Smooth muscle cell (in vitro differentiated cells): ENCODE results near the gene PARP8. TPM values are rescaled to one million over a fixed set of nuclear protein-coding genes. Genes with fewer than 3 reads are reported as not detected.

Experiments used
- DNase-seq: peaks from one replicate; lab custom pipeline; 2025; ENCODE audit not compliant: unreplicated experiment; lab: John Stamatoyannopoulos, UW
- H2AFZ ChIP-seq: fragments of 200-600 bp; sonication (generic); 2 replicates; pipeline ENCODE4 v1.6.0; 2016; ENCODE audit warnings: antibody characterized with exemption, low read depth, mild to moderate bottlenecking
- H3F3A ChIP-seq: fragments of 200-600 bp; sonication (generic); 2 replicates; pipeline ENCODE4 v1.6.0; 2017; ENCODE audit warnings: antibody characterized with exemption, low read depth
- H3K27ac ChIP-seq: fragments of 200-600 bp; sonication (generic); 2 replicates; pipeline ENCODE4 v1.5.1; 2016; ENCODE audit warnings: low read depth, mild to moderate bottlenecking
- H3K27me3 ChIP-seq: fragments of 200-600 bp; sonication (generic); 2 replicates; pipeline ENCODE4 v1.6.1; 2016; ENCODE audit warnings: low read depth, mild to moderate bottlenecking
- H3K36me3 ChIP-seq: fragments of 200-600 bp; sonication (generic); 2 replicates; pipeline ENCODE4 v1.5.1; 2016; ENCODE audit warnings: low read depth
- H3K4me1 ChIP-seq: fragments of 200-600 bp; sonication (generic); 2 replicates; pipeline ENCODE4 v1.5.1; 2016; ENCODE audit warnings: low read depth
- H3K4me2 ChIP-seq: fragments of 200-600 bp; sonication (generic); 2 replicates; pipeline ENCODE4 v1.6.0; 2016; ENCODE audit warnings: mild to moderate bottlenecking
- H3K4me3 ChIP-seq: fragments of 200-600 bp; sonication (generic); 2 replicates; pipeline ENCODE4 v1.5.1; 2016; ENCODE audit warnings: mild to moderate bottlenecking
- H3K79me2 ChIP-seq: fragments of 200-600 bp; sonication (generic); 2 replicates; pipeline ENCODE4 v1.6.0; 2016; ENCODE audit warnings: low read depth, mild to moderate bottlenecking
- H3K9ac ChIP-seq: fragments of 200-600 bp; sonication (generic); 2 replicates; pipeline ENCODE4 v1.6.0; 2016; ENCODE audit warnings: low read depth
- H3K9me3 ChIP-seq: fragments of 200-600 bp; sonication (generic); replicated peaks from 2 replicates; pipeline ENCODE4 v1.5.1; 2016; ENCODE audit warnings: low read depth
- H4K20me1 ChIP-seq: fragments of 200-600 bp; sonication (generic); 2 replicates; pipeline ENCODE4 v1.6.0; 2016; ENCODE audit warnings: low read depth
- WGBS: methylation state at CpG from one replicate; pipeline ENCODE4 v1.1.7; 2016; ENCODE audit warnings: low lambda C conversion rate; 5-methylcytosine and 5-hydroxymethylcytosine counted together
- polyA plus RNA-seq: library from polyadenylated mRNA; unstranded; fragments of >200 nt; fragmentation: Nextera tagmentation; extraction: Ambion mirVana; gene quantifications from 2 replicates; pipeline ENCODE4 v1.2.1, GENCODE V29; 2016
- total RNA-seq: library from RNA; depleted of rRNA; stranded (reverse); fragments of >200 nt; gene quantifications from 2 replicates; pipeline ENCODE4 v1.2.3, GENCODE V29; 2014
- TF ChIP-seq, protein P1 (sequence below): fragments of 200-600 bp; sonication (generic); IDR thresholded peaks from 2 replicates; pipeline ENCODE4 v1.5.1; 2017; ENCODE audit warnings: borderline replicate concordance, mild to moderate bottlenecking, antibody characterized with exemption; ENCODE audit not compliant: insufficient read depth, poor library complexity, severe bottlenecking

The PARP8 gene
- total and polyA plus RNA-seq, 2 experiments from 2014 or later, result 13.6 to 36.2 TPM

DNA sequence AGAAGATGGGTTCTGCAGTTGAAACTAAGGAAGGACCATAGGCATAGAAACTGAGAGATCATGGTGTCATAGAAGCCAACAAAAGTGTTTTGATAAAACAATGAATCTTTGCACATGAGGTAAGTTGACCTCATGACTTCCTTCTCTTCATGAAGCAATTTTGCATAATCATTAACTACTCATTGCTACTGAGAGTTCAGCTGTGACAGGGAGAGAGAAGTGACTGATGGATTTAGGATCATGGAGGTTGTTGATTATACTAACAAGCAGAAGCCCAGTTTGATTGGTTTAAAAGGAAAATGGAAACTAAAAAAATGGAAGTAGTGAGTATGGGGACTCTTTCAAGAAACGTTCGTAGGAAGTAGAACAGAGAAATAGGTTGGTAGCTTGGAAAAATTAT lies 51.2 kb downstream of the PARP8 start:
- Histone ChIP-seq H3K4me1 (peaks cover 23% of the 10 kb centered on the region), H2AFZ (no peak overlapping the region), H3K79me2 (peaks cover 85% of the 10 kb centered on the region), H3K4me2 (no peak overlapping the region), H3K27me3 (no peaks in the 10 kb centered on the region), H3F3A (no peaks in the 10 kb centered on the region), H3K9me3 (no peaks in the 10 kb centered on the region), H3K36me3 (no peaks in the 10 kb centered on the region), H3K9ac (no peak overlapping the region), H3K4me3 (no peak overlapping the region), H4K20me1 (peaks cover 81% of the 10 kb centered on the region), H3K27ac (no peak overlapping the region)
- TF ChIP-seq, protein P1, sequence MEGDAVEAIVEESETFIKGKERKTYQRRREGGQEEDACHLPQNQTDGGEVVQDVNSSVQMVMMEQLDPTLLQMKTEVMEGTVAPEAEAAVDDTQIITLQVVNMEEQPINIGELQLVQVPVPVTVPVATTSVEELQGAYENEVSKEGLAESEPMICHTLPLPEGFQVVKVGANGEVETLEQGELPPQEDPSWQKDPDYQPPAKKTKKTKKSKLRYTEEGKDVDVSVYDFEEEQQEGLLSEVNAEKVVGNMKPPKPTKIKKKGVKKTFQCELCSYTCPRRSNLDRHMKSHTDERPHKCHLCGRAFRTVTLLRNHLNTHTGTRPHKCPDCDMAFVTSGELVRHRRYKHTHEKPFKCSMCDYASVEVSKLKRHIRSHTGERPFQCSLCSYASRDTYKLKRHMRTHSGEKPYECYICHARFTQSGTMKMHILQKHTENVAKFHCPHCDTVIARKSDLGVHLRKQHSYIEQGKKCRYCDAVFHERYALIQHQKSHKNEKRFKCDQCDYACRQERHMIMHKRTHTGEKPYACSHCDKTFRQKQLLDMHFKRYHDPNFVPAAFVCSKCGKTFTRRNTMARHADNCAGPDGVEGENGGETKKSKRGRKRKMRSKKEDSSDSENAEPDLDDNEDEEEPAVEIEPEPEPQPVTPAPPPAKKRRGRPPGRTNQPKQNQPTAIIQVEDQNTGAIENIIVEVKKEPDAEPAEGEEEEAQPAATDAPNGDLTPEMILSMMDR, result no peak
- no peak for DNase-seq
- WGBS, result 93% methylated on average over 2 of the region's 2 CpGs

DNA sequence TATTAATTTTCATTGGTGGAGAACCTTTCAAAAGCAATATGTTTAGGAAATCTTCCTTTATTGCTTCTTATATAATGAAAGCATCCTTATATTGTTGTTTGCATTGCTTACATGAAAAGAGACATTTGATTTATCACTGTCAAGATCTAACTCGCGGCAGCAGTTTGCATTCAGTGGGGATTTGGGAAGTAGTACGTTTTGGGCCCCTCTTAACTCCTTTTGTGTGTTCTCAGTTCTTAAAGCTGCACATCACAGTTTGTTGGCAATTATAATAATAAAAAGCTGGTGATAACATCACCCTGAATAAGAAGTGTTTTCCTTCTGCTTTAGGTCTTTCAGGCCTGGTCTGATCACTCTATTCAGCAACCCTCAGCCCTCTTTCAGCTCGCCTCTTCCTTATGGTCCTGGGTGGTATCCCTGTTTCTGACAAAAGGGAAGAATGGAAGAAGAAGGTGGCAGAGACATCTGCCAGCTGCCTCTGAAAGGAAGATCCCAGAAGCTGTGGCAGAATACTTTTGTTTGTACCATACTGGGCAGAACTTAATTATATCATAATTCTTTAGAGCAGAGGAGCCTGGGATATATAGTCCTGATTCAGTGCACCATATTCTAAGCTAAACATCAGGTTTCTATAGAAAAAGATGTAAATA lies 53.7 kb downstream of the PARP8 start:
- Histone ChIP-seq H2AFZ (no peak overlapping the region), H3K9ac (no peak overlapping the region), H3K36me3 (no peaks in the 10 kb centered on the region), H4K20me1 (peaks cover 79% of the 10 kb centered on the region), H3K4me2 (no peak overlapping the region), H3K4me3 (no peak overlapping the region), H3K79me2 (peaks cover 87% of the 10 kb centered on the region), H3K9me3 (no peaks in the 10 kb centered on the region), H3K27me3 (no peaks in the 10 kb centered on the region), H3K4me1 (peaks cover 13% of the 10 kb centered on the region), H3F3A (no peaks in the 10 kb centered on the region), H3K27ac (no peak overlapping the region)
- DNase-seq, result no peak
- TF ChIP-seq, protein P1, result no peak
- 67% methylated on average over 4 of the region's 4 CpGs for WGBS

DNA sequence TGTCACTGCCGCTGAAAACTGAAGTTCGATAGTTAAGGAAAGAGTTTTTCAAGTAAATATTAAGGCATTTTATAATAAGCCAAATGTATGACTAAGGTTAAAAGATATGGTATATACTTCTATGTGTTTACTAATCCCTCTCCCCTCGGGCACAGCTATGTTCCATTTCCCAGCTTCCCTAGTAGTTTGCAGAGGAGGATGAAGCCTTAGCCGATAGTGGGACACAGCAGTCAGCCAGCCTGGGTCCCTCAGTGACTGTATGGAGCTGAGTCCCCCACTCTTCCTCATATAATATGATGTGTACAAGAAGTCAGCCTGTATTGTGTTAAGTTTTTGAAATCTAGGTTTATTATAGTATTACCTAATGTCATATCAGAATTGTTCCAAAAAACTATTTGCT lies 55.8 kb downstream of the PARP8 start:
- H2AFZ ChIP-seq, result no peak overlapping the region
- no peaks in the 10 kb centered on the region for H3K9me3 ChIP-seq
- no peak overlapping the region for H3K9ac ChIP-seq
- peaks cover 89% of the 10 kb centered on the region for H3K79me2 ChIP-seq
- 81% methylated on average over 4 of the region's 4 CpGs for WGBS
- no peaks in the 10 kb centered on the region for H3K27me3 ChIP-seq
- no peak overlapping the region for H3K4me2 ChIP-seq
- H3K4me1 ChIP-seq, result peaks cover 16% of the 10 kb centered on the region
- H3F3A ChIP-seq, result no peaks in the 10 kb centered on the region
- no peak overlapping the region for H3K27ac ChIP-seq
- no peak overlapping the region for H3K4me3 ChIP-seq
- peaks cover 87% of the 10 kb centered on the region for H4K20me1 ChIP-seq
- TF ChIP-seq, protein P1, result no peak
- no peaks in the 10 kb centered on the region for H3K36me3 ChIP-seq
- DNase-seq, result no peak

DNA sequence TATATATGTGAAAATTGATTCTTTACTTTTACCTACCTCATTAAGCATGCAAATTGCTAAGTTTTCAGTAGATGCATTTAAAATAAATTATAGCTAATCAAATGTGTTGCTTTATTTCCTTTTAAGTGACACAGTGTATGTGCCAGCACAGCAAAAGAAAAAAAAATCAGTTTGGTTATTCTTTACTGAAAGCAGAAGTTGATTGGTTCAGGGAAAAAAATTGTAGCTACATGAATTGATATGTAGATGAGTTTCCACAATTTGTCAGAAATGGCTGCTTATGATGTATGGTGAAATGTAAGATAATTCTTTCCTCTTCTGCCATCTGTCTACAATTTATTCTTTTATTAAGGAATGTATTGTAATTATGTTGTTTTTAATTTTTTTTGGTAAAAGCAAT lies 57.8 kb downstream of the PARP8 start:
- Histone ChIP-seq H3K9me3 (no peaks in the 10 kb centered on the region), H3K79me2 (peaks cover 90% of the 10 kb centered on the region), H3K9ac (no peak overlapping the region), H3K27me3 (no peaks in the 10 kb centered on the region), H3K27ac (no peak overlapping the region), H2AFZ (no peak overlapping the region), H3K36me3 (no peaks in the 10 kb centered on the region), H4K20me1 (peaks cover 81% of the 10 kb centered on the region), H3F3A (no peaks in the 10 kb centered on the region), H3K4me2 (no peak overlapping the region), H3K4me3 (no peak overlapping the region), H3K4me1 (peaks cover 16% of the 10 kb centered on the region)
- TF ChIP-seq, protein P1, result no peak
- DNase-seq, result no peak
